SH-SY5Y (cell line): ENCODE measurements around the gene NXPE3.

Source experiments
- GATA2 ChIP-seq: IDR thresholded peaks from 2 replicates; pipeline ENCODE4 v1.6.1; 2011; ENCODE audit warnings: mild to moderate bottlenecking, low read depth, low read length
- GATA3 ChIP-seq: IDR thresholded peaks from 2 replicates; pipeline ENCODE4 v1.6.1; 2011; ENCODE audit warnings: low read depth, mild to moderate bottlenecking, low read length, moderate library complexity

DNA sequence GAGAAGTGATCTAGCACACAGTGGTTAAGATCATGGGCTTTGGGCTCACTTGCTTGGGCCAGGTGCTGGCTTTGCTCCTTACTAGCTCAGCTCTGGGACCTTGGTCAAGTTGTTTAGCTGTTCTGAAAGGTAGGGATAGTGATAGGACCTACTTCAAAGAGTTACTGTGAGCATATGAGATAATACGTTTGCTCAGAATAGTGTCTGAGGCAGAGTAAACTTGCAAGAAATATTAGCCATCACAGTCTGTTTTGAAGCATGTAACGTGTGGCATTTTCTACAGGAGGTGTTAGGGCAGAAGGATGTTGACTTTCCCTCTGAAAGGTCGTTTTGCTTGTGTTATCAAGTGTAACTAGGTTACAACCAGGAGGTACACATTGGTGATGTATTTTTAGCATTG, 35.8 kb downstream of the NXPE3 start:
- TF ChIP-seq GATA2 (no peak), GATA3 (no peak)
